ENCODE results near the gene FNIP2. TPM values are rescaled to one million over a fixed set of nuclear protein-coding genes. Genes with fewer than 3 reads are reported as not detected.
A peak's percentile ranks its signal among the peaks of the same experiment; 100 is the strongest.

Gene FNIP2
- total RNA-seq, 6 experiments from 2014 or later: 14.1 to 22.2 (median 18.2) TPM

DNA sequence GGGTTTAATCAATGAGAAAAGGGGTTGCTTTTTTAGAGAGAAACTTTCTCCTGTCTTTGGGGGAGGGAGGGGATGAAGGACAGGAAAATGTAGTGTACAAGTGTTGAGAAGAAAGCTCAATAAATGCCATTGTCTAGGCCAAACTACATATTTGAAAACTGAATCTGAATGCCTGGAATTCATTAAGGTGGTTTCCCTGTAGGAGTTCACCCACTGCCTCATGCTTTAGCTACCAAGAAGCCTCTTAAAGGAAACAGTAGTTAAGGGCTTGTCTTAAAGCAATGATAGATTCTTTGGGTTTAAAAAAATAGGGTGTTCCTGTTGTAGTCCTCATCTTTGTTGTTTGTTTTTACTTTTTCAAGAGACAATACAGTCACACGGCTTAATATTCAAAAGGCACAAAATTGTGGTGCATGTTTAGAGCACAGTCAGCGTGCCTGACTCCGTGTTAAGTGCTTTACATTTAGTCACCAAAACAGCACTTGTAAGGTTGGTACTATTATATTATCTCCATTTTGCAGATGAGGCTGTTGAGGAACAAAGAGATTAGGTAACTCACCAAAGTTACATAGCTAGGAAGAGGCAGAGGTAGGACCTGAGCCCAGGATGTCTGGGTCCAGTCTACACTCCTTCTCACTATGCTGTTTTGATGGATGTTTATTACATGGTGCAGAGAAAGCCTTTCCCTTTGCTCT lies 46.0 kb downstream of the FNIP2 start:
- Mint-ChIP-seq H3K4me1 (ENCODE audit: low read depth) (peaks cover 79% of the 10 kb centered on the region), H3K27ac (peak overlapping the region; percentile 61), H3K27me3 (ENCODE audit: insufficient read depth) (peaks cover 6% of the 10 kb centered on the region; the same call in 1 of the 2 replicates), H3K4me3 (peak overlapping the region; percentile 30; the same call in 1 of the 2 replicates), H3K36me3 (ENCODE audit: low read depth) (peaks cover 5% of the 10 kb centered on the region; the same call in 1 of the 2 replicates), H3K9me3 (no peaks in the 10 kb centered on the region)
- DNase-seq: peak; percentile 60
- TF ChIP-seq, protein P1, sequence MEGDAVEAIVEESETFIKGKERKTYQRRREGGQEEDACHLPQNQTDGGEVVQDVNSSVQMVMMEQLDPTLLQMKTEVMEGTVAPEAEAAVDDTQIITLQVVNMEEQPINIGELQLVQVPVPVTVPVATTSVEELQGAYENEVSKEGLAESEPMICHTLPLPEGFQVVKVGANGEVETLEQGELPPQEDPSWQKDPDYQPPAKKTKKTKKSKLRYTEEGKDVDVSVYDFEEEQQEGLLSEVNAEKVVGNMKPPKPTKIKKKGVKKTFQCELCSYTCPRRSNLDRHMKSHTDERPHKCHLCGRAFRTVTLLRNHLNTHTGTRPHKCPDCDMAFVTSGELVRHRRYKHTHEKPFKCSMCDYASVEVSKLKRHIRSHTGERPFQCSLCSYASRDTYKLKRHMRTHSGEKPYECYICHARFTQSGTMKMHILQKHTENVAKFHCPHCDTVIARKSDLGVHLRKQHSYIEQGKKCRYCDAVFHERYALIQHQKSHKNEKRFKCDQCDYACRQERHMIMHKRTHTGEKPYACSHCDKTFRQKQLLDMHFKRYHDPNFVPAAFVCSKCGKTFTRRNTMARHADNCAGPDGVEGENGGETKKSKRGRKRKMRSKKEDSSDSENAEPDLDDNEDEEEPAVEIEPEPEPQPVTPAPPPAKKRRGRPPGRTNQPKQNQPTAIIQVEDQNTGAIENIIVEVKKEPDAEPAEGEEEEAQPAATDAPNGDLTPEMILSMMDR (IDR thresholded peaks at IDR 0.05): no peak

DNA sequence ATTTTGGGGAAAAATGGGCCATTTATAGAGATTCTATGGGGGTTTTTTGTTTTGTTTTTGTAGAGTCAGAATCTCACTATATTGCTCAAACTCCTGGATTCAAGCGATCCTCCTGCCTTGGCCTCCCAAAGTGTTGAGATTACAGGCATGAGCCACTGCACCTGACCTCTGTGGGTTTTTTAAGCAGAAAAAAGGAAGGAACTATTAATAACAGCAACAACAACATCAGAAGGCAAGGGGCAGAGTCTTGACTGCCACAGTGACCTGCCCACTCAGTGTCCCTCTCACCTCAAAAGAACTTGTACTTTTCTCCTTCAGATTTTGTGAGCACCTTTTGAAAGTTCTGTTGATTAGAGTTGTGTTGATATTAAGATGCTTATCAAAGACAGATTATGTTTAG lies 48.1 kb downstream of the FNIP2 start:
- peaks cover 77% of the 10 kb centered on the region for H3K4me1 Mint-ChIP-seq (ENCODE audit: low read depth)
- peaks cover 5% of the 10 kb centered on the region; the same call in 1 of the 2 replicates for H3K36me3 Mint-ChIP-seq (ENCODE audit: low read depth)
- DNase-seq: no peak
- TF ChIP-seq, protein P1 (IDR thresholded peaks at IDR 0.05): no peak
- H3K9me3 Mint-ChIP-seq: no peaks in the 10 kb centered on the region
- no peak overlapping the region for H3K27ac Mint-ChIP-seq
- peaks cover 10% of the 10 kb centered on the region for H3K27me3 Mint-ChIP-seq (ENCODE audit: insufficient read depth)
- H3K4me3 Mint-ChIP-seq: no peak overlapping the region

DNA sequence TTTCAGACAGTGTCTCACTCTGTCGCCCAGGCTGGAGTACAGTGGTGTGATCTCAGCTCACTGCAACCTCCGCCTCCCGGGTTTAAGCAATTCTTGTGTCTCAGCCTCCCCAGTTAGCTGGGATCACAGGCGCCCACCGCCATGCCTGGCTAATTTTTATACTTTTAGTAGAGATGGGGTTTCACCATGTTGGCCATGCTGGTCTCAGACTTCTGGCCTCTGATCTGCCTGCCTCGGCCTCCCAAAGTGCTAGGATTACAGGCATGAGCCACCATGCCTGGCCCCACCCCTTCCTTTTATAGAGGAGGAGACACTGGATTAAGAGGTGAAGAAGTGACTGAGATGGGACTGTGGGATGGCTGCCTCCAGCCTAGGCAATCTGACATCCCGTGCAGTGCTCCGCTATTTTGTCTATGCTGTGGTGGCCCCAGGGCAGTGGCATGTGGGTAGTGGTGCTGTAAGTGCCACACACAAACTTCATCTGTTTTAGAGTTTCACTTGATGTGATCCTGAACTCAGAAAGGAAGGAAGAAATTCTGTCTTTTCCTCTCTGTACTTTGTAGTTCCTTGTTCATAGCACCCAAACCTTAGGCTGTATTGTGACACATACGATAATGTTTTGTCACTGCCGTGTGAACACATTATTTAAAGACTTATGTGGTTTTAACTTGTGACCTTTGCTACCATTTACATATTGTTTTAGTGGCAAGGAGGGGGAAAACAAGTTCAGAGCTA lies 48.9 kb downstream of the FNIP2 start:
- Mint-ChIP-seq H3K27me3 (ENCODE audit: insufficient read depth) (peaks cover 10% of the 10 kb centered on the region), H3K9me3 (no peaks in the 10 kb centered on the region), H3K36me3 (ENCODE audit: low read depth) (peaks cover 5% of the 10 kb centered on the region; the same call in 1 of the 2 replicates), H3K4me3 (no peak overlapping the region), H3K27ac (peak overlapping the region; percentile 21; the same call in 1 of the 2 replicates), H3K4me1 (ENCODE audit: low read depth) (peaks cover 70% of the 10 kb centered on the region)
- TF ChIP-seq, protein P1 (IDR thresholded peaks at IDR 0.05): no peak
- DNase-seq: no peak

DNA sequence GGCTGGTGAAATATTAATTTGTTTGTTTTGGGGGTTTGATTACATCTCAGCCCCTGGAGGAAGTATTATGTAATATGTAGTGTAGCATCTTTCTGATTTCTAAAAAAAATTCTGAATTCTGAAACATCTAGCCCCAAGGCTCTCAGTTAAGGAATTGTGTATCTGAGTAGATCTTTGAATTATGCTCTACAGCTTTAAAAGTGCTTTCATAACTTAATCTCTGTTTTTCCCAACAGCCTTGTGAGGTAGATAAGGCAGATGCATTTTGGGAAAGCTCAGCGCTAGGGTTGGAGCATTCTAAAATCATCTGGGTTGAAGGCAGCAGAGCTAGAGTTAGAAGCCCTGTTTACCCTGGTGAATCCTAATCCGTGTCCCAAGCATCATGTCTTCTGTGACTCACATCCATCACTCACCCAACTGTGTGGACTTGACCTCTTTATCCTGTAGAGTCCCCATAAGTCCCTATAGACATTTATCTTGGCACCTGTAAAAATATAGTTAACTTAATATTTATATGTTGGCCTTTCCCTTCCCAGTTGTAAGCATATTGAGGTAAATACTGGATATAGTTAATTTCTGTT lies 49.8 kb downstream of the FNIP2 start:
- Mint-ChIP-seq H3K9me3 (no peaks in the 10 kb centered on the region), H3K4me3 (no peak overlapping the region), H3K4me1 (ENCODE audit: low read depth) (peaks cover 67% of the 10 kb centered on the region), H3K27me3 (ENCODE audit: insufficient read depth) (peaks cover 8% of the 10 kb centered on the region), H3K36me3 (ENCODE audit: low read depth) (peaks cover 2% of the 10 kb centered on the region; the same call in 1 of the 2 replicates), H3K27ac (no peak overlapping the region)
- TF ChIP-seq, protein P1 (IDR thresholded peaks at IDR 0.05): no peak
- no peak for DNase-seq

DNA sequence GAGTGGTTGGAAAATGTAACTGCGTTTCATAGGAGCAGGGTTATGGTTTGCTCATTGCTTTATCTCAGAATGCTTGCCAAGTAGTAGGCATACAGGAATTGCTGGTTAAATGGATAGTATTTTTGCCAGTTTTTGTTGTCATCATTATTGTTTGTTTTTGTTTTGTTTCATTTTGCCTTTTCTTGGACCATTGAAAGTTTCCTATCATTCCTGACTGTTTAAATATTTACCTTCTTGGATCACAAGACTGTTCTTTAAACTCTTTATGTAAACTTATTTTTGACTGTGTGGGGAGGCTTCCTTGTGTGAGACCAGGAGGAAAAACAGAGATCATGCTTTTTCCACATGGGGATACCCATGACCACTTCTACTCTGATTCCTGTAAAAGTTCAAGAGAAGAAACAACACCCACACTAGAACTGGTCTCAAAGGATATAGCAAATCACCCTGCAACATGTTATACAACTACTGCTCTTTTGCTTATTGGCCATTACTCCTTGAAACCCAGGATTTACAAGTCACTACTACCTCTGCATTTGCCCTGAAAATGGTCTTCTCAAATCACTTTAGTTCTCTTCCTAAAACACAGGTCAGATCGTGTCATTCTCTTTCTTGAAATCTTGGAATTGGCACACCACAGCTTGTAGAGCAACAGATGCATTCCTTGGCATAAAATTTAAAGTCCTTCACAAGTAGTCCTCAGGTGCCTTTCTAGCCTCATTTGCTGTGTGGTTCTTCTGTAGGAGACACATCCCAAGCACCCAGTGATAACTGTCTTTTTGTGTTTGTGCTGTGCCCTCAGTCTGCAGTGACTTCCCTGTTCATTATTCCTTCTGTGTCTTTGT lies 51.3 kb downstream of the FNIP2 start:
- Mint-ChIP-seq H3K9me3 (no peaks in the 10 kb centered on the region), H3K36me3 (ENCODE audit: low read depth) (no peaks in the 10 kb centered on the region), H3K27me3 (ENCODE audit: insufficient read depth) (peaks cover 4% of the 10 kb centered on the region), H3K27ac (peak overlapping the region; percentile 85), H3K4me1 (ENCODE audit: low read depth) (peaks cover 67% of the 10 kb centered on the region), H3K4me3 (no peak overlapping the region)
- no peak for DNase-seq
- TF ChIP-seq, protein P1 (IDR thresholded peaks at IDR 0.05): no peak
